K562 (cell line): ENCODE data around the gene MYL5. TPM values are rescaled to one million over a fixed set of nuclear protein-coding genes. Genes with fewer than 3 reads are reported as not detected.

ENCODE experiments used
- ATAC-seq: fragments of 200-7000 bp; cut with Tn5 transposase; 3 replicates; pipeline ENCODE4 v1.9.1; 2020; ENCODE audit warnings: moderate library complexity
- BruUV-seq: library from RNA; stranded (reverse); fragments of 400-500 nt; replicated peaks from 2 replicates; lab custom pipeline; 2021; lab: Mats Ljungman, UMichigan
- CTCF ChIA-PET: fragments of 300-600 bp; formaldehyde crosslinking; extraction: SDS; loops from one replicate; lab custom pipeline; 2021; ENCODE audit warnings: low intra/inter-chr PET ratio; lab: Yijun Ruan, JAX
- POLR2A ChIA-PET: fragments of 300-600, 350-650 bp; sonication (Branson Sonifier 250); formaldehyde crosslinking; extraction: SDS; loops from one replicate; lab custom pipeline; 2021; ENCODE audit warnings: antibody characterized with exemption, inconsistent platforms; lab: Yijun Ruan, JAX
- DNase-seq, 4 experiments: peaks; one replicate each; pipeline versions ENCODE4 v3.0.0 to v3.0.0-alpha.2; 2011 to 2018; ENCODE audit warnings: low spot score in 3 of 4, mixed read lengths in 3 of 4; ENCODE audit errors: extremely low read depth in 1 of 4
- FAIRE-seq: peaks from 2 replicates; lab custom pipeline; 2011; peaks lifted over from hg19 to GRCh38; lab: Jason Lieb, UNC
- H2AFZ ChIP-seq: 2 replicates; pipeline ENCODE4 v1.6.0; 2011; ENCODE audit warnings: low read depth, low read length, control low read depth, inconsistent platforms
- H3K27ac ChIP-seq: fragments of 200-600 bp; 3 replicates; pipeline ENCODE4 v1.8.0; 2011; ENCODE audit warnings: low read depth, mild to moderate bottlenecking, control low read depth, inconsistent platforms, low read length, moderate library complexity, mixed read lengths; ENCODE audit errors: extremely low read depth
- H3K27me3 ChIP-seq, 2 experiments: fragments of 300-600 bp in 1 of 2; 2 replicates in 1 of 2; 3 replicates in 1 of 2; pipeline versions ENCODE4 v1.6.0 to v1.8.0; 2011; ENCODE audit warnings: inconsistent platforms in 2 of 2, low read length in 2 of 2, mild to moderate bottlenecking in 1 of 2, mixed read lengths in 1 of 2, moderate library complexity in 1 of 2; ENCODE audit not compliant: control insufficient read depth in 2 of 2, insufficient read depth in 2 of 2
- H3K36me3 ChIP-seq: fragments of 300-600 bp; 3 replicates; pipeline ENCODE4 v1.8.0; 2011; ENCODE audit warnings: mild to moderate bottlenecking, low read length, inconsistent platforms; ENCODE audit not compliant: control insufficient read depth, insufficient read depth
- H3K4me1 ChIP-seq, 2 experiments: fragments of 200-600 bp in 1 of 2; replicated peaks in 1 of 2; 2 replicates in 1 of 2; 3 replicates in 1 of 2; pipeline versions ENCODE4 v1.5.1 to v1.8.0; 2011; ENCODE audit warnings: inconsistent platforms in 2 of 2, low read length in 2 of 2, mild to moderate bottlenecking in 1 of 2, mixed read lengths in 1 of 2, moderate library complexity in 1 of 2; ENCODE audit not compliant: control insufficient read depth in 2 of 2, insufficient read depth in 2 of 2
- H3K4me2 ChIP-seq: 2 replicates; pipeline ENCODE4 v1.6.1; 2011; ENCODE audit warnings: low read length, control low read depth, inconsistent platforms, mixed read lengths; ENCODE audit not compliant: insufficient read depth
- H3K4me3 ChIP-seq: fragments of 200-600 bp; sonication (generic), shearing (Covaris generic); 2 replicates; pipeline ENCODE4 v1.5.1; 2016; ENCODE audit warnings: control low read depth, inconsistent platforms
- H3K79me2 ChIP-seq: fragments of 200-600 bp; 3 replicates; pipeline ENCODE4 v1.8.0; 2011; ENCODE audit warnings: low read length, inconsistent platforms; ENCODE audit not compliant: control insufficient read depth, insufficient read depth
- H3K9ac ChIP-seq, 2 experiments: 2 replicates each; pipeline versions ENCODE4 v1.6.0 to v1.6.1; 2011; ENCODE audit warnings: low read depth in 2 of 2, low read length in 2 of 2, control low read depth in 1 of 2, inconsistent platforms in 1 of 2, mild to moderate bottlenecking in 1 of 2, mixed read lengths in 1 of 2; ENCODE audit not compliant: insufficient read depth in 1 of 2
- H3K9me1 ChIP-seq: one replicate; pipeline ENCODE4 v1.6.0; 2011; ENCODE audit warnings: inconsistent platforms, mild to moderate bottlenecking, low read length, moderate library complexity; ENCODE audit not compliant: control insufficient read depth, insufficient read depth
- H3K9me3 ChIP-seq: replicated peaks from 2 replicates; pipeline ENCODE4 v1.5.1; 2011; ENCODE audit warnings: low read depth, low read length, inconsistent platforms; ENCODE audit not compliant: control insufficient read depth, insufficient read depth
- H4K20me1 ChIP-seq: replicated peaks from 2 replicates; pipeline ENCODE4 v1.6.1; 2011; ENCODE audit warnings: low read length, inconsistent platforms, mixed read lengths; ENCODE audit not compliant: control insufficient read depth, insufficient read depth
- JUN ChIP-seq, 2 experiments: sonication (generic) in 1 of 2; formaldehyde crosslinking in 1 of 2; IDR thresholded peaks; 2 replicates each; pipeline versions ENCODE4 v1.6.1 to v1.8.0; 2012 to 2022; ENCODE audit warnings: borderline replicate concordance in 2 of 2, mild to moderate bottlenecking in 2 of 2, improper control_type of control experiment in 1 of 2, low read depth in 1 of 2, low read length in 1 of 2, missing genetic modification reagents in 1 of 2
- WGBS: fragments of 100-300 bp; shearing (Covaris generic); methylation state at CpG from one replicate; pipeline ENCODE4 v1.1.6; 2016; ENCODE audit warnings: low coverage, mixed read lengths; ENCODE audit not compliant: insufficient coverage; ENCODE audit errors: missing lambda C conversion rate; 5-methylcytosine and 5-hydroxymethylcytosine counted together
- in situ Hi-C: fragments of 300-500 bp; cut with MboI; formaldehyde crosslinking; loops from 4 replicates; pipeline ENCODE4 v1.15.0; 2018; ENCODE audit warnings: inconsistent platforms, mixed read lengths
- intact Hi-C: fragments of 100-400 bp; cut with micrococcal nuclease; formaldehyde crosslinking; loops from 2 replicates; pipeline ENCODE4 v1.14.2; 2022
- polyA plus RNA-seq, 8 experiments: library from polyadenylated mRNA; depleted of rRNA in 4 of 8; stranded (reverse) in 5 of 8; unstranded in 3 of 8; fragments of >200 nt; fragmentation: Nextera tagmentation in 2 of 8; fragmentation: Illumina TruSeq in 1 of 8; extraction: Ambion mirVana in 2 of 8; extraction: Trizol in 1 of 8; gene quantifications; 2 replicates each; pipeline versions ENCODE4 v1.2.1 to v1.2.3, GENCODE V29; 2011 to 2014; ENCODE audit warnings: inconsistent platforms in 1 of 8, missing spikeins in 1 of 8
- total RNA-seq, 7 experiments: library from RNA; depleted of rRNA in 6 of 7; stranded (reverse); fragments of >200 nt in 6 of 7; fragmentation: Illumina TruSeq in 2 of 7; extraction: Trizol in 2 of 7; gene quantifications; 2 replicates each; pipeline versions ENCODE4 v1.2.1 to v1.2.3, GENCODE V29; 2011 to 2021; ENCODE audit warnings: low replicate concordance in 1 of 7
- TF ChIP-seq, protein P1 (sequence below): fragments of 450-650 bp; IDR thresholded peaks from 2 replicates; pipeline ENCODE4 v1.6.1; 2016; ENCODE audit warnings: borderline replicate concordance
- TF ChIP-seq, protein P2 (sequence below), 2 experiments: fragments of 450-650 bp; formaldehyde crosslinking in 1 of 2; IDR thresholded peaks; 2 replicates each; pipeline versions ENCODE4 v1.4.0 to v1.6.1; 2014 to 2020; ENCODE audit warnings: mild to moderate bottlenecking in 2 of 2, borderline replicate concordance in 1 of 2, low read depth in 1 of 2

MYL5 gene
- total and polyA plus RNA-seq, 9 of the 15 experiments (the other 6 are each of a cell fraction or from before 2014, with no cell fraction given) = 1.4 to 10.0 (median 4.1) TPM

DNA sequence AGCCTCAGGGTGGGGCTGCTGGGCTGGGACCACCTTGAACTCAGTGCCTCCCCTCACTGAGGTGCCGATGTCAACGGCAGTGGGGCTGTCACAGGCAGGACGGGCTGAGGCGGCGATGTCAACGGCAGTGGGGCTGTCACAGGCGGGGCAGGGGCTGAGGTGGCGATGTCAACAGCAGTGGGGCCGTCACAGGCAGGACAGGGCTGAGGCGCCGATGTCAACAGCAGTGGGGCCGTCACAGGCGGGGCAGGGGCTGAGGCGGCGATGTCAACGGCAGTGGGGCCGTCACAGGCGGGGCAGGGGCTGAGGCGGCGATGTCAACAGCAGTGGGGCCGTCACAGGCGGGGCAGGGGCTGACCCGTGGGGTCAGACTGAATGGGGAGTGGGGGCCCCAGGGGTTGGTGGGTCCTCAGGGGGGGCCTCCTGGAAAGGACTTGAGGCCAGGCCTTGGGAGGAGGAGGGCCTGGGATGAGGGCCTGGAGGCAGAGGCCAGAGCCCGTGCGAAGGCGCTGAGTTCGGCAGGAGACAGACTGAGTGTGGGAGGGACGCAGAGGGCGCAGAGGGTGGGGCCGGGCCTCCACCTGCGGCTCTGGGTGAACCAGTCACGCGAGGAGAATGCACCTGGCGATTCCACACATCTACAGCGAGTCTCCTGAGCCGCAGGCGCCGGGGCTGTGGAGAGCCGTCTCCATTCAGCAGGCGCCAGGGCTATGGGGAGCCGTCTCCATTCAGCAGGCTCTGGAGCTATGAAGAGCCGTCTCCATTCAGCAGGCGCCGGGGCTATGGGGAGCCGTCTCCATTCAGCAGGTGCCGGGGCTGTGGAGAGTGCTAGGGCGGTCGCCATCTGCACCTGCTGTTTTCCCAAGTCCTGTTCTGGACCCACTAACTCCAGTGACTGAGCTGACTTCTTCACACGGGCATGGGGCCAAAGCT, 23.1 kb upstream of the MYL5 start (continued):
- TF ChIP-seq JUN (IDR thresholded peaks at IDR 0.05; ENCODE audit: borderline replicate concordance, low read depth, low read length) = no peak
- no peak for TF ChIP-seq JUN (CRISPR knock-in tag; IDR thresholded peaks at IDR 0.05; ENCODE audit: borderline replicate concordance)
- TF ChIP-seq, protein P1, sequence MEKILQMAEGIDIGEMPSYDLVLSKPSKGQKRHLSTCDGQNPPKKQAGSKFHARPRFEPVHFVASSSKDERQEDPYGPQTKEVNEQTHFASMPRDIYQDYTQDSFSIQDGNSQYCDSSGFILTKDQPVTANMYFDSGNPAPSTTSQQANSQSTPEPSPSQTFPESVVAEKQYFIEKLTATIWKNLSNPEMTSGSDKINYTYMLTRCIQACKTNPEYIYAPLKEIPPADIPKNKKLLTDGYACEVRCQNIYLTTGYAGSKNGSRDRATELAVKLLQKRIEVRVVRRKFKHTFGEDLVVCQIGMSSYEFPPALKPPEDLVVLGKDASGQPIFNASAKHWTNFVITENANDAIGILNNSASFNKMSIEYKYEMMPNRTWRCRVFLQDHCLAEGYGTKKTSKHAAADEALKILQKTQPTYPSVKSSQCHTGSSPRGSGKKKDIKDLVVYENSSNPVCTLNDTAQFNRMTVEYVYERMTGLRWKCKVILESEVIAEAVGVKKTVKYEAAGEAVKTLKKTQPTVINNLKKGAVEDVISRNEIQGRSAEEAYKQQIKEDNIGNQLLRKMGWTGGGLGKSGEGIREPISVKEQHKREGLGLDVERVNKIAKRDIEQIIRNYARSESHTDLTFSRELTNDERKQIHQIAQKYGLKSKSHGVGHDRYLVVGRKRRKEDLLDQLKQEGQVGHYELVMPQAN = no peak

DNA sequence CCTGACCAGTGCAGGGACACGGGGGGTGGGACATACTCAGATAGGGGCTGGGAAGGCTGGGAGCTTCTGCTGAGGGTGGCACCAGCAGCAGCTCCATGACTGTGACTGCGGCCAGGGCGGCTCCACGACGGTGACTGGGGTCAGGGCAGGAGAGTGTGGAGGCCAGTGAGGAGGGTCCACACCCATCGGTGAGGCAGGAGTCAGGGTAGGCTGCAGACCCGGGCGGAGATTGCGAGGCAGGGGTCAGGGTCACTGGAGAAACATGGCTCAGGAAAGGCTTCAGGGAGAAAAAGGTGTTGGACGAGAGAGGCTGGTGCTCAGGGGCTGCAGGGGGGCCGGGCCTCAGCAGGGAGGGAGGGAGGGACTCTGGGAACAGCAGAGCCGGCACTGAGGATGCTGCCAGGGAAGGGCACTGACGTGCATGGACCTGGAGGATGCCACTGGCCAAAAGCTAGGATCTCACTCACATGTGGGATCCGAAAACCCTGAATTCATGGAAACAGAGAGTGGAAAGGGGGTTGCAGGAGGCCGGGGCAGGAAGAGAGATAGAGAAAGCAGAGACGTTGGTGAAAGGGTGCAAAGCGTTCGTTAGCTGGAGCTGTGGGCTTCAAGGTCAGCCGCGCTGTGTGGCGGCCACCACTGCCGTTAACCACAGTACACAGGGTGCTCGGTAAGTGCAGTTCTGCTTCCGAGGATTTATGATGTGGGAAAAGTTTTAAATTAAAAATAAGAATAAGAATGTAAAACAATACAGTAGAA, 22.3 kb upstream of the MYL5 start:
- no peaks in the 10 kb centered on the region for H3K9me1 ChIP-seq
- FAIRE-seq (no peak), DNase-seq (no peak), ATAC-seq (no peak)
- in situ Hi-C loops = no loop called here
- H3K27ac ChIP-seq = no peak overlapping the region
- H3K4me2 ChIP-seq = no peak overlapping the region
- CTCF ChIA-PET = no interaction called here
- no peaks in the 10 kb centered on the region for H3K36me3 ChIP-seq
- peaks cover 0 to 69% of the 10 kb centered on the region in 2 experiments; a peak in 2 of 5 replicates for H3K4me1 ChIP-seq
- no TSS peak for BruUV-seq
- H4K20me1 ChIP-seq = no peaks in the 10 kb centered on the region
- no peaks in the 10 kb centered on the region for H3K79me2 ChIP-seq
- H3K9ac ChIP-seq = no peak overlapping the region; a peak in 1 of 4 replicates
- intact Hi-C loops = no loop called here
- WGBS = 17% methylated on average over 20 of the region's 24 CpGs
- H2AFZ ChIP-seq = no peak overlapping the region
- no peaks in the 10 kb centered on the region for H3K9me3 ChIP-seq
- no peak overlapping the region for H3K4me3 ChIP-seq
- POLR2A ChIA-PET = interaction anchor here (0.7 kb wide), 1 partner anchor 34 kb away, joined by 4 read pairs; no protein-coding TSS in a partner anchor
- peaks cover 35 to 82% of the 10 kb centered on the region in 2 experiments; a peak in 4 of 5 replicates for H3K27me3 ChIP-seq
- TF ChIP-seq, protein P2, sequence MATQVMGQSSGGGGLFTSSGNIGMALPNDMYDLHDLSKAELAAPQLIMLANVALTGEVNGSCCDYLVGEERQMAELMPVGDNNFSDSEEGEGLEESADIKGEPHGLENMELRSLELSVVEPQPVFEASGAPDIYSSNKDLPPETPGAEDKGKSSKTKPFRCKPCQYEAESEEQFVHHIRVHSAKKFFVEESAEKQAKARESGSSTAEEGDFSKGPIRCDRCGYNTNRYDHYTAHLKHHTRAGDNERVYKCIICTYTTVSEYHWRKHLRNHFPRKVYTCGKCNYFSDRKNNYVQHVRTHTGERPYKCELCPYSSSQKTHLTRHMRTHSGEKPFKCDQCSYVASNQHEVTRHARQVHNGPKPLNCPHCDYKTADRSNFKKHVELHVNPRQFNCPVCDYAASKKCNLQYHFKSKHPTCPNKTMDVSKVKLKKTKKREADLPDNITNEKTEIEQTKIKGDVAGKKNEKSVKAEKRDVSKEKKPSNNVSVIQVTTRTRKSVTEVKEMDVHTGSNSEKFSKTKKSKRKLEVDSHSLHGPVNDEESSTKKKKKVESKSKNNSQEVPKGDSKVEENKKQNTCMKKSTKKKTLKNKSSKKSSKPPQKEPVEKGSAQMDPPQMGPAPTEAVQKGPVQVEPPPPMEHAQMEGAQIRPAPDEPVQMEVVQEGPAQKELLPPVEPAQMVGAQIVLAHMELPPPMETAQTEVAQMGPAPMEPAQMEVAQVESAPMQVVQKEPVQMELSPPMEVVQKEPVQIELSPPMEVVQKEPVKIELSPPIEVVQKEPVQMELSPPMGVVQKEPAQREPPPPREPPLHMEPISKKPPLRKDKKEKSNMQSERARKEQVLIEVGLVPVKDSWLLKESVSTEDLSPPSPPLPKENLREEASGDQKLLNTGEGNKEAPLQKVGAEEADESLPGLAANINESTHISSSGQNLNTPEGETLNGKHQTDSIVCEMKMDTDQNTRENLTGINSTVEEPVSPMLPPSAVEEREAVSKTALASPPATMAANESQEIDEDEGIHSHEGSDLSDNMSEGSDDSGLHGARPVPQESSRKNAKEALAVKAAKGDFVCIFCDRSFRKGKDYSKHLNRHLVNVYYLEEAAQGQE (IDR thresholded peaks at IDR 0.05; ENCODE audit: borderline replicate concordance) = no peak
- TF ChIP-seq, protein P2 (CRISPR knock-in tag; IDR thresholded peaks at IDR 0.05; ENCODE audit: low read depth) = no peak
